Measurements from ENCODE around the gene RNH1.

Gene RNH1

DNA sequence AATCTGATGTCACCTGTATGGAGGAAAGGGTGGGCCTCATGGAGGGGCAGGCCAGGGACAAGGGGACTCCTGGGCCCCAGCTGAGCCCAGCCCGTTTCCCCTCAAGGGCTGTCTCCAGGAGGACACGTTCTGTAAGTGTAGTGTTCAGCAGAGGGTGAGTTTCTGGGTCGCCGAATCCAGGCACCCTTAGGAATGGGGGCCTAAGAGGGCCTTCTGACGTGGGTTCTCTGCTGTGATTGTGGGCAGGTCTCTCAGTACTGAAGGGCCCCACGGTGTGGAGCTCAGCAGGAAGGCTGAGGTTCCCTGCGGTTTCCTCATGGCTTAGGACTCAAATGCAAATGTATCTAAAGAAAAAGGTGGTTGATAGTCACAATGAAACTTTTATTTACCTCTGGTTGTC lies 50.5 kb downstream of the RNH1 start:
- Histone ChIP-seq H3K4me3 (replicated peaks; ENCODE audit: low read depth, low read length) (no peak overlapping the region), H3K36me3 (ENCODE audit: control insufficient read depth, insufficient read depth, low read length) (peaks cover 14% of the 10 kb centered on the region), H3K27me3 (replicated peaks; ENCODE audit: control insufficient read depth, insufficient read depth, low read length) (no peaks in the 10 kb centered on the region)
- TF ChIP-seq, protein P1, sequence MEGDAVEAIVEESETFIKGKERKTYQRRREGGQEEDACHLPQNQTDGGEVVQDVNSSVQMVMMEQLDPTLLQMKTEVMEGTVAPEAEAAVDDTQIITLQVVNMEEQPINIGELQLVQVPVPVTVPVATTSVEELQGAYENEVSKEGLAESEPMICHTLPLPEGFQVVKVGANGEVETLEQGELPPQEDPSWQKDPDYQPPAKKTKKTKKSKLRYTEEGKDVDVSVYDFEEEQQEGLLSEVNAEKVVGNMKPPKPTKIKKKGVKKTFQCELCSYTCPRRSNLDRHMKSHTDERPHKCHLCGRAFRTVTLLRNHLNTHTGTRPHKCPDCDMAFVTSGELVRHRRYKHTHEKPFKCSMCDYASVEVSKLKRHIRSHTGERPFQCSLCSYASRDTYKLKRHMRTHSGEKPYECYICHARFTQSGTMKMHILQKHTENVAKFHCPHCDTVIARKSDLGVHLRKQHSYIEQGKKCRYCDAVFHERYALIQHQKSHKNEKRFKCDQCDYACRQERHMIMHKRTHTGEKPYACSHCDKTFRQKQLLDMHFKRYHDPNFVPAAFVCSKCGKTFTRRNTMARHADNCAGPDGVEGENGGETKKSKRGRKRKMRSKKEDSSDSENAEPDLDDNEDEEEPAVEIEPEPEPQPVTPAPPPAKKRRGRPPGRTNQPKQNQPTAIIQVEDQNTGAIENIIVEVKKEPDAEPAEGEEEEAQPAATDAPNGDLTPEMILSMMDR (IDR thresholded peaks at IDR 0.05; ENCODE audit: insufficient read depth, low read length, poor library complexity, severe bottlenecking) = no peak
- DNase-seq (ENCODE audit: extremely low read depth, insufficient read length) = no peak

DNA sequence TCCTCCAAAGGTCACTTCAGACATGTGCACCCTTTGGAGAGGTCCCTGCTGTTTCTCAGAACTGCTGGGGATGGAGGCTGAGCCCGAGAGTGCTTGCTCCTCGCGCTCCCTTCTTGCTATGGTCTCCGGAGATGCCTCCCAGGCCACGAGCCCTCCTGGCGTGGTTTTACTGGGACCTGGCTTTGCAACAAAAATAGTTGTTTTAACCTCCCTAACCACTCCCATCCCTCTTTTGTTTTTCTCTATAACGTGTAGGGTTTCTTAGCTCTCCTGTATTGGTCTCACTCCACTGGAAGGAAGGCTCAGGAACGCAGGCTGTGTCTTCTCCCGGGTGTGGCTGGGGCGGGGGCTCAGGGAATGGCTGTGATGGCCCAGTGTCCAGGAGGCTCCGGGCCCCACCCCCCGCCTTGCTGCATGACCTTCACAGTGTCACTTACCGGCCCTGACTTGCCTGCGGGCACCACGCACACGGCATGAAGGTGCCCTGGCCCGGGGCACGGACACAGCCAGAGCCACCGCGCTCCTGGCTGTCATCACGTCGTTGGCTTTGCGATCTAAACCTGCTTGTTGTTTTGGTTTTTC lies 51.4 kb downstream of the RNH1 start:
- TF ChIP-seq, protein P1 (IDR thresholded peaks at IDR 0.05; ENCODE audit: insufficient read depth, low read length, poor library complexity, severe bottlenecking) = no peak
- Histone ChIP-seq H3K27me3 (replicated peaks; ENCODE audit: control insufficient read depth, insufficient read depth, low read length) (no peaks in the 10 kb centered on the region), H3K36me3 (ENCODE audit: control insufficient read depth, insufficient read depth, low read length) (peaks cover 10% of the 10 kb centered on the region), H3K4me3 (replicated peaks; ENCODE audit: low read depth, low read length) (no peak overlapping the region)
- no peak for DNase-seq (ENCODE audit: extremely low read depth, insufficient read length)

DNA sequence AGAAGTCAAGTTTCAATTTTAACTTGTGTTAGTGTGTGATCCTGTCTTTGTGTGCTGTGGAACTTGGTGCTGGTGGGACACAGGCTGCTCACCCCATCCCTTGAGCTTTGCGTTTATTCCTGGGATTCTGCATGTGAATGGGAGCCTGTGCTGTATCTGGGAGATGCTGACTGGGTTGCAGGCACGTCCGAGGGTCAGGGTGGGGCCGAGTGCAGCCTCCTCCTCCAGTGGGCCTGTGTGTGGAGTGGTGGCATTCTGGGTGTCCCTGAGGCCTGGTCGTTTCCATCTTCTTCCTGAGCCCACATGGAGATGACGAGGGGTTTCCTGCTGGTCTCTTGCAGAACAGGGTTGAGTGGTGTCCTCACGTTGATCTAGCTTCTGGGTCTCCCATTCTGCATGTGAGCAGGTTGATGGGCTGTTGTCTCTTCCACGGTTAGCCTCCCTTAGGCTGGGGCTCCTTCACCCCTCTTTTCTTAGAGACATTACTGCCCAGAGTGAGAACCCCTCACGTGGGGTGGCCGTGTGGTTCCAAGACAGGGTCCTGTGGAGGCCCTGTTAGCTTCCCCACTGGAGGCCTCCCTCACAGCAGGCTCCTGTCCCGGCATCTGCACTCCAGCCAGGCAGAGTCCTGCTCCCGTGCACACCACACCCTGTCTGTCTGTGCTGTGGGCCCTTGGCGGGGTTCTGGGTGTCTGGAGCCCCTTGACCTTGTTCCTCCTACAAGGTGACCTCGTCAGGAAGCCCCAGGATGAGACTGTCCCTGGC lies 52.1 kb downstream of the RNH1 start:
- TF ChIP-seq, protein P1 (IDR thresholded peaks at IDR 0.05; ENCODE audit: insufficient read depth, low read length, poor library complexity, severe bottlenecking) = no peak

DNA sequence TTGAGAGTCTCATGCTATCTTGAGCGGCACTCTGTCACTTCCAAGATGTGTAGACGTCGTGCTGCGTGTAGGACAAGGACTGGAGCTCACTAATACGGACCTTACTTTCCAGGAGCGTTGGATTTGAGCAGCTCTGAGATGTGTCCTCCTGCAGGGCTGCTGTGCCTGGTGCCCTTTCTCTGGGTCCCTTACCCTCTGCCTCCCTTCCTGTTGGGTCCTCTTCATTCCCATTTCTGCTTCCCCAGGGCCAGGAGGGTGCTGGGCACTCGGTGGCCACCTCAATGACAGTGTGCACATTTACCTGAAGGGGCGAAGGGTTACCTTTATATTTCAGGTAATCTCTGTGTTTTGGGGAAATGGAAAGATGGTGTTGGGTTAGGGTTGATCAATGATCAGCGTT lies 53.0 kb downstream of the RNH1 start:
- DNase-seq (ENCODE audit: extremely low read depth, insufficient read length) = no peak
- Histone ChIP-seq H3K36me3 (ENCODE audit: control insufficient read depth, insufficient read depth, low read length) (peaks cover 8% of the 10 kb centered on the region), H3K27me3 (replicated peaks; ENCODE audit: control insufficient read depth, insufficient read depth, low read length) (no peaks in the 10 kb centered on the region), H3K4me3 (replicated peaks; ENCODE audit: low read depth, low read length) (no peak overlapping the region)
- TF ChIP-seq, protein P1 (IDR thresholded peaks at IDR 0.05; ENCODE audit: insufficient read depth, low read length, poor library complexity, severe bottlenecking) = no peak

More for the DNA sequence above, 52.1 kb downstream of the RNH1 start:
- H3K4me3 ChIP-seq (replicated peaks; ENCODE audit: low read depth, low read length) = no peak overlapping the region
- DNase-seq (ENCODE audit: extremely low read depth, insufficient read length) = no peak
- H3K27me3 ChIP-seq (replicated peaks; ENCODE audit: control insufficient read depth, insufficient read depth, low read length) = no peaks in the 10 kb centered on the region
- H3K36me3 ChIP-seq (ENCODE audit: control insufficient read depth, insufficient read depth, low read length) = peaks cover 8% of the 10 kb centered on the region

DNA sequence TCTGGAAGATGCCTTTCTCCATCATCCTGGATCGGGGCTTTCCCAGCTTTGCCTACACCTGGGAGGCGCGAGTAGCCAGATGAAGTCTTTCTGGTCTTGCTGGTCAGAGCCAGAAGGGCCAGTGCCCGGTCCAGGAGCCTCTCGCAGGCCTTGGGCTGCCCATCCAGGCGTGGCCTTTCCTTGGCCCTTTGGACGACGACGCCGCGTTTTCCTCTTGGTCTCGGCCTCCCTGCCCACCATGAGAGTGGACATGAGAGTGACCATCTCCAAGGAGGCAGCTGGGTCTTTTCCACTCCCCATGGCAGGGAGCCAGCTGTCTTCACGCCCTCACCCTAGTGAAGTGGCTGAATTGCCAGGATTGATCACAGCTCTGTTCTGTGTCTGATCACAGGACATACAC lies 53.5 kb downstream of the RNH1 start:
- Histone ChIP-seq H3K27me3 (replicated peaks; ENCODE audit: control insufficient read depth, insufficient read depth, low read length) (no peaks in the 10 kb centered on the region), H3K4me3 (replicated peaks; ENCODE audit: low read depth, low read length) (no peak overlapping the region), H3K36me3 (ENCODE audit: control insufficient read depth, insufficient read depth, low read length) (peaks cover 8% of the 10 kb centered on the region)
- TF ChIP-seq, protein P1 (IDR thresholded peaks at IDR 0.05; ENCODE audit: insufficient read depth, low read length, poor library complexity, severe bottlenecking) = no peak
- no peak for DNase-seq (ENCODE audit: extremely low read depth, insufficient read length)
